K562 (cell line): ENCODE data around the gene TGFBR2. TPM values are rescaled to one million over a fixed set of nuclear protein-coding genes. Genes with fewer than 3 reads are reported as not detected.

Source experiments
- ATAC-seq: fragments of 200-7000 bp; cut with Tn5 transposase; 3 replicates; pipeline ENCODE4 v1.9.1; 2020; ENCODE audit warnings: moderate library complexity
- BruUV-seq: library from RNA; stranded (reverse); fragments of 400-500 nt; replicated peaks from 2 replicates; lab custom pipeline; 2021; lab: Mats Ljungman, UMichigan
- CTCF ChIA-PET: fragments of 300-600 bp; formaldehyde crosslinking; extraction: SDS; loops from one replicate; lab custom pipeline; 2021; ENCODE audit warnings: low intra/inter-chr PET ratio; lab: Yijun Ruan, JAX
- POLR2A ChIA-PET: fragments of 300-600, 350-650 bp; sonication (Branson Sonifier 250); formaldehyde crosslinking; extraction: SDS; loops from one replicate; lab custom pipeline; 2021; ENCODE audit warnings: antibody characterized with exemption, inconsistent platforms; lab: Yijun Ruan, JAX
- DNase-seq, 4 experiments: peaks; one replicate each; pipeline versions ENCODE4 v3.0.0 to v3.0.0-alpha.2; 2011 to 2018; ENCODE audit warnings: low spot score in 3 of 4, mixed read lengths in 3 of 4; ENCODE audit errors: extremely low read depth in 1 of 4
- FAIRE-seq: peaks from 2 replicates; lab custom pipeline; 2011; peaks lifted over from hg19 to GRCh38; lab: Jason Lieb, UNC
- H2AFZ ChIP-seq: 2 replicates; pipeline ENCODE4 v1.6.0; 2011; ENCODE audit warnings: low read depth, low read length, control low read depth, inconsistent platforms
- H3K27ac ChIP-seq: fragments of 200-600 bp; 3 replicates; pipeline ENCODE4 v1.8.0; 2011; ENCODE audit warnings: low read depth, mild to moderate bottlenecking, control low read depth, inconsistent platforms, low read length, moderate library complexity, mixed read lengths; ENCODE audit errors: extremely low read depth
- H3K27me3 ChIP-seq, 2 experiments: fragments of 300-600 bp in 1 of 2; 2 replicates in 1 of 2; 3 replicates in 1 of 2; pipeline versions ENCODE4 v1.6.0 to v1.8.0; 2011; ENCODE audit warnings: inconsistent platforms in 2 of 2, low read length in 2 of 2, mild to moderate bottlenecking in 1 of 2, mixed read lengths in 1 of 2, moderate library complexity in 1 of 2; ENCODE audit not compliant: control insufficient read depth in 2 of 2, insufficient read depth in 2 of 2
- H3K36me3 ChIP-seq: fragments of 300-600 bp; 3 replicates; pipeline ENCODE4 v1.8.0; 2011; ENCODE audit warnings: mild to moderate bottlenecking, low read length, inconsistent platforms; ENCODE audit not compliant: control insufficient read depth, insufficient read depth
- H3K4me1 ChIP-seq, 2 experiments: fragments of 200-600 bp in 1 of 2; replicated peaks in 1 of 2; 2 replicates in 1 of 2; 3 replicates in 1 of 2; pipeline versions ENCODE4 v1.5.1 to v1.8.0; 2011; ENCODE audit warnings: inconsistent platforms in 2 of 2, low read length in 2 of 2, mild to moderate bottlenecking in 1 of 2, mixed read lengths in 1 of 2, moderate library complexity in 1 of 2; ENCODE audit not compliant: control insufficient read depth in 2 of 2, insufficient read depth in 2 of 2
- H3K4me2 ChIP-seq: 2 replicates; pipeline ENCODE4 v1.6.1; 2011; ENCODE audit warnings: low read length, control low read depth, inconsistent platforms, mixed read lengths; ENCODE audit not compliant: insufficient read depth
- H3K4me3 ChIP-seq: fragments of 200-600 bp; sonication (generic), shearing (Covaris generic); 2 replicates; pipeline ENCODE4 v1.5.1; 2016; ENCODE audit warnings: control low read depth, inconsistent platforms
- H3K79me2 ChIP-seq: fragments of 200-600 bp; 3 replicates; pipeline ENCODE4 v1.8.0; 2011; ENCODE audit warnings: low read length, inconsistent platforms; ENCODE audit not compliant: control insufficient read depth, insufficient read depth
- H3K9ac ChIP-seq, 2 experiments: 2 replicates each; pipeline versions ENCODE4 v1.6.0 to v1.6.1; 2011; ENCODE audit warnings: low read depth in 2 of 2, low read length in 2 of 2, control low read depth in 1 of 2, inconsistent platforms in 1 of 2, mild to moderate bottlenecking in 1 of 2, mixed read lengths in 1 of 2; ENCODE audit not compliant: insufficient read depth in 1 of 2
- H3K9me1 ChIP-seq: one replicate; pipeline ENCODE4 v1.6.0; 2011; ENCODE audit warnings: inconsistent platforms, mild to moderate bottlenecking, low read length, moderate library complexity; ENCODE audit not compliant: control insufficient read depth, insufficient read depth
- H3K9me3 ChIP-seq: replicated peaks from 2 replicates; pipeline ENCODE4 v1.5.1; 2011; ENCODE audit warnings: low read depth, low read length, inconsistent platforms; ENCODE audit not compliant: control insufficient read depth, insufficient read depth
- H4K20me1 ChIP-seq: replicated peaks from 2 replicates; pipeline ENCODE4 v1.6.1; 2011; ENCODE audit warnings: low read length, inconsistent platforms, mixed read lengths; ENCODE audit not compliant: control insufficient read depth, insufficient read depth
- CBFB ChIP-seq: sonication (generic); formaldehyde crosslinking; IDR thresholded peaks from 2 replicates; pipeline ENCODE4 v1.4.0; 2020; ENCODE audit warnings: mild to moderate bottlenecking, missing genetic modification reagents
- CCNT2 ChIP-seq: IDR thresholded peaks from 2 replicates; pipeline ENCODE4 v1.6.1; 2011; ENCODE audit warnings: borderline replicate concordance, low read depth, mild to moderate bottlenecking, moderate library complexity, mixed read lengths, low read length; ENCODE audit not compliant: insufficient read length; ENCODE audit errors: extremely low read depth
- CEBPB ChIP-seq: fragments of 450-650 bp; IDR thresholded peaks from 2 replicates; pipeline ENCODE4 v1.6.1; 2016; ENCODE audit warnings: missing genetic modification characterization, missing compliant biosample characterization
- DNMT1 ChIP-seq: fragments of 450-650 bp; IDR thresholded peaks from 2 replicates; pipeline ENCODE4 v1.6.1; 2016; ENCODE audit warnings: antibody characterized with exemption, mild to moderate bottlenecking
- GATAD2B ChIP-seq: fragments of 450-650 bp; IDR thresholded peaks from 2 replicates; pipeline ENCODE4 v1.6.1; 2017; ENCODE audit warnings: mild to moderate bottlenecking, borderline replicate concordance
- HNRNPH1 ChIP-seq: fragments of 200-400 bp; formaldehyde crosslinking; optimal IDR thresholded peaks from 2 replicates; pipeline ENCODE3; 2017; ENCODE audit warnings: low read depth, mild to moderate bottlenecking, low read length, moderate library complexity
- KDM2B ChIP-seq: fragments of 250-450 bp; sonication (Bioruptor Pico); IDR thresholded peaks from 2 replicates; pipeline ENCODE4 v1.8.0; 2021; ENCODE audit warnings: mild to moderate bottlenecking, moderate library complexity
- NONO ChIP-seq, 2 experiments: fragments of 200-400 bp in 1 of 2; fragments of 450-650 bp in 1 of 2; formaldehyde crosslinking in 1 of 2; IDR thresholded peaks; 2 replicates each; pipeline ENCODE4 v1.6.1; 2017; ENCODE audit warnings: low read depth in 2 of 2, mild to moderate bottlenecking in 2 of 2, moderate library complexity in 2 of 2, low read length in 1 of 2
- PTBP1 ChIP-seq: fragments of 200-400 bp; formaldehyde crosslinking; IDR thresholded peaks from 2 replicates; pipeline ENCODE4 v1.6.1; 2017; ENCODE audit warnings: low read depth, low read length
- RFX7 ChIP-seq: fragments of 250-450 bp; sonication (Bioruptor Pico); IDR thresholded peaks from 2 replicates; pipeline ENCODE4 v1.5.1; 2021; ENCODE audit warnings: mild to moderate bottlenecking
- SIN3B ChIP-seq: fragments of 450-650 bp; IDR thresholded peaks from 2 replicates; pipeline ENCODE4 v1.6.1; 2017; ENCODE audit warnings: low read depth, mild to moderate bottlenecking, moderate library complexity
- ZNF165 ChIP-seq: fragments of 250-450 bp; sonication (Bioruptor Pico); IDR thresholded peaks from 2 replicates; pipeline ENCODE4 v1.4.0; 2020; ENCODE audit warnings: borderline replicate concordance
- ZNF717 ChIP-seq: fragments of 250-450 bp; sonication (Bioruptor Pico); IDR thresholded peaks from 2 replicates; pipeline ENCODE4 v1.5.0; 2021
- ZNF77 ChIP-seq: fragments of 250-450 bp; sonication (Bioruptor Pico); IDR thresholded peaks from 2 replicates; pipeline ENCODE4 v1.5.0; 2020
- whole genome bisulfite sequencing: fragments of 100-300 bp; shearing (Covaris generic); methylation state at CpG from one replicate; pipeline ENCODE4 v1.1.6; 2016; ENCODE audit warnings: low coverage, mixed read lengths; ENCODE audit not compliant: insufficient coverage; ENCODE audit errors: missing lambda C conversion rate; 5-methylcytosine and 5-hydroxymethylcytosine counted together
- in situ Hi-C: fragments of 300-500 bp; cut with MboI; formaldehyde crosslinking; loops from 4 replicates; pipeline ENCODE4 v1.15.0; 2018; ENCODE audit warnings: inconsistent platforms, mixed read lengths
- intact Hi-C: fragments of 100-400 bp; cut with micrococcal nuclease; formaldehyde crosslinking; loops from 2 replicates; pipeline ENCODE4 v1.14.2; 2022
- polyA plus RNA-seq, 8 experiments: library from polyadenylated mRNA; depleted of rRNA in 4 of 8; stranded (reverse) in 5 of 8; unstranded in 3 of 8; fragments of >200 nt; fragmentation: Nextera tagmentation in 2 of 8; fragmentation: Illumina TruSeq in 1 of 8; extraction: Ambion mirVana in 2 of 8; extraction: Trizol in 1 of 8; gene quantifications; 2 replicates each; pipeline versions ENCODE4 v1.2.1 to v1.2.3, GENCODE V29; 2011 to 2014; ENCODE audit warnings: inconsistent platforms in 1 of 8, missing spikeins in 1 of 8
- total RNA-seq, 7 experiments: library from RNA; depleted of rRNA in 6 of 7; stranded (reverse); fragments of >200 nt in 6 of 7; fragmentation: Illumina TruSeq in 2 of 7; extraction: Trizol in 2 of 7; gene quantifications; 2 replicates each; pipeline versions ENCODE4 v1.2.1 to v1.2.3, GENCODE V29; 2011 to 2021; ENCODE audit warnings: low replicate concordance in 1 of 7

The TGFBR2 gene
- total and polyA plus RNA-seq, 9 of the 15 experiments (the other 6 are each of a cell fraction or from before 2014, with no cell fraction given), result 0.11 to 0.84 (median 0.24) TPM

GRCh38 chr3:30586096-30586805, 20.1 kb upstream of the TGFBR2 start:
- in situ Hi-C loops, result no loop called here
- ChIA-PET POLR2A (no interaction called here), CTCF (no interaction called here)
- ATAC-seq (no peak), FAIRE-seq (no peak), DNase-seq (no peak)
- intact Hi-C loops, result no loop called here
- H3K36me3 ChIP-seq, result no peaks in the 10 kb centered on the region
- H3K9me3 ChIP-seq, result no peaks in the 10 kb centered on the region
- H3K4me2 ChIP-seq, result no peak overlapping the region
- no peak overlapping the region for H3K4me3 ChIP-seq
- BruUV-seq, result no TSS peak
- H4K20me1 ChIP-seq, result no peaks in the 10 kb centered on the region
- H3K4me1 ChIP-seq, result no peaks in the 10 kb centered on the region
- WGBS, result 0% methylated on average over 4 of the region's 4 CpGs
- no peaks in the 10 kb centered on the region for H3K79me2 ChIP-seq
- H3K9ac ChIP-seq, result no peak overlapping the region
- H3K27me3 ChIP-seq, result no peaks in the 10 kb centered on the region
- TF ChIP-seq CCNT2 (no peak), RFX7 (CRISPR knock-in tag) (no peak), NONO (IDR thresholded peaks at IDR 0.05; ENCODE audit: low read depth in 2 of 2, low read length in 1 of 2) (no peak), CBFB (CRISPR knock-in tag) (no peak), ZNF77 (CRISPR knock-in tag) (no peak), KDM2B (no peak), PTBP1 (no peak), GATAD2B (no peak), HNRNPH1 (no peak), DNMT1 (no peak), ZNF165 (CRISPR knock-in tag) (no peak), CEBPB (tag) (no peak), SIN3B (no peak), ZNF717 (no peak)
- TF ChIP-seq, all 486 proteins: peak for 0
- H3K9me1 ChIP-seq, result no peaks in the 10 kb centered on the region
- H3K27ac ChIP-seq, result no peak overlapping the region
- no peak overlapping the region for H2AFZ ChIP-seq
